Keratinocyte (primary cell): ENCODE data around the gene TENM4. TPM values are rescaled to one million over a fixed set of nuclear protein-coding genes. Genes with fewer than 3 reads are reported as not detected.

ENCODE experiments used
- DNase-seq: peaks from one replicate; pipeline ENCODE4 v3.0.0-alpha.2; 2011; ENCODE audit warnings: low read depth, missing footprints, low spot score
- FAIRE-seq: peaks from 2 replicates; lab custom pipeline; 2011; peaks lifted over from hg19 to GRCh38; lab: Jason Lieb, UNC
- H2AFZ ChIP-seq: 2 replicates; pipeline ENCODE4 v1.6.0; 2012; ENCODE audit warnings: low read length, control low read depth, inconsistent platforms; ENCODE audit not compliant: control insufficient read depth
- H3K27ac ChIP-seq: 2 replicates; pipeline ENCODE4 v1.5.1; 2011; ENCODE audit warnings: low read length; ENCODE audit not compliant: control insufficient read depth, insufficient read depth
- H3K27me3 ChIP-seq: 3 replicates; pipeline ENCODE4 v1.6.0; 2011; ENCODE audit warnings: low read length; ENCODE audit not compliant: control insufficient read depth, insufficient read depth; ENCODE audit errors: extremely low read depth
- H3K36me3 ChIP-seq, 2 experiments: 2 replicates in 1 of 2; 3 replicates in 1 of 2; pipeline ENCODE4 v1.5.1; 2011; ENCODE audit warnings: low read length in 2 of 2, mild to moderate bottlenecking in 1 of 2; ENCODE audit not compliant: control insufficient read depth in 2 of 2, insufficient read depth in 2 of 2; ENCODE audit errors: extremely low read depth in 1 of 2
- H3K4me1 ChIP-seq: 3 replicates; pipeline ENCODE4 v1.5.1; 2011; ENCODE audit warnings: low read length; ENCODE audit not compliant: control insufficient read depth, insufficient read depth; ENCODE audit errors: extremely low read depth
- H3K4me2 ChIP-seq: 3 replicates; pipeline ENCODE4 v1.6.0; 2011; ENCODE audit warnings: low read depth, low read length; ENCODE audit not compliant: control insufficient read depth, insufficient read depth; ENCODE audit errors: extremely low read depth
- H3K4me3 ChIP-seq, 3 experiments: fragments of 200-600 bp in 1 of 3; sonication (generic) in 1 of 3; 2 replicates in 2 of 3; 3 replicates in 1 of 3; pipeline ENCODE4 v1.5.1; 2011 to 2016; ENCODE audit warnings: low read length in 3 of 3, mild to moderate bottlenecking in 3 of 3, control low read depth in 2 of 3, inconsistent platforms in 1 of 3, low read depth in 1 of 3, mixed read lengths in 1 of 3, mixed run types in 1 of 3, moderate library complexity in 1 of 3; ENCODE audit not compliant: control insufficient read depth in 2 of 3, insufficient read depth in 2 of 3; ENCODE audit errors: extremely low read depth in 1 of 3
- H3K79me2 ChIP-seq: 2 replicates; pipeline ENCODE4 v1.6.0; 2012; ENCODE audit warnings: low read length; ENCODE audit not compliant: control insufficient read depth, insufficient read depth
- H3K9ac ChIP-seq: 3 replicates; pipeline ENCODE4 v1.6.0; 2011; ENCODE audit warnings: low read length; ENCODE audit not compliant: control insufficient read depth, insufficient read depth; ENCODE audit errors: extremely low read depth
- H3K9me1 ChIP-seq: 3 replicates; pipeline ENCODE4 v1.6.0; 2011; ENCODE audit warnings: low read length; ENCODE audit not compliant: control insufficient read depth, insufficient read depth; ENCODE audit errors: extremely low read depth
- H3K9me3 ChIP-seq: 2 replicates; pipeline ENCODE4 v1.5.1; 2012; ENCODE audit warnings: low read depth, low read length; ENCODE audit not compliant: control insufficient read depth
- H4K20me1 ChIP-seq: 3 replicates; pipeline ENCODE4 v1.6.0; 2011; ENCODE audit warnings: low read length; ENCODE audit not compliant: control insufficient read depth, insufficient read depth; ENCODE audit errors: extremely low read depth
- EZH2 ChIP-seq: IDR thresholded peaks from one replicate; pipeline ENCODE4 v1.6.1; 2012; ENCODE audit warnings: inconsistent platforms, mild to moderate bottlenecking, low read length, moderate library complexity
- dilution Hi-C: fragments of 300-500 bp; cut with MboI; formaldehyde crosslinking; loops from one replicate; pipeline ENCODE4 v1.7.0; 2020; ENCODE audit warnings: low sequenced_read_pairs; ENCODE audit not compliant: extremely low pct_ligation_motif_present
- polyA plus RNA-seq, 5 experiments: library from polyadenylated mRNA; depleted of rRNA in 3 of 5; stranded (reverse) in 3 of 5; stranded (forward) in 1 of 5; unstranded in 1 of 5; fragments of >200 nt; gene quantifications; 1 replicate in 1 of 5; 2 replicates in 3 of 5; 3 replicates in 1 of 5; pipeline versions ENCODE4 v1.2.1 to v1.2.3, GENCODE V29; 2011 to 2012; ENCODE audit warnings: missing spikeins in 2 of 5, low read depth in 1 of 5, low replicate concordance in 1 of 5
- TF ChIP-seq, protein P1 (sequence below), 3 experiments: IDR thresholded peaks in 1 of 3; conservative IDR thresholded peaks in 1 of 3; optimal IDR thresholded peaks in 1 of 3; 2 replicates in 2 of 3; 3 replicates in 1 of 3; pipeline versions ENCODE3 to v1.5.1; 2011; ENCODE audit warnings: low read length in 3 of 3, mild to moderate bottlenecking in 3 of 3, moderate library complexity in 2 of 3, control low read depth in 1 of 3, inconsistent platforms in 1 of 3; ENCODE audit not compliant: insufficient read depth in 2 of 3; ENCODE audit errors: extremely low read depth in 1 of 3

Gene TENM4
- polyA plus RNA-seq, 1 donor (not counting 4 experiments of a cell fraction or from before 2014, with no cell fraction given) = 3.5 TPM

DNA sequence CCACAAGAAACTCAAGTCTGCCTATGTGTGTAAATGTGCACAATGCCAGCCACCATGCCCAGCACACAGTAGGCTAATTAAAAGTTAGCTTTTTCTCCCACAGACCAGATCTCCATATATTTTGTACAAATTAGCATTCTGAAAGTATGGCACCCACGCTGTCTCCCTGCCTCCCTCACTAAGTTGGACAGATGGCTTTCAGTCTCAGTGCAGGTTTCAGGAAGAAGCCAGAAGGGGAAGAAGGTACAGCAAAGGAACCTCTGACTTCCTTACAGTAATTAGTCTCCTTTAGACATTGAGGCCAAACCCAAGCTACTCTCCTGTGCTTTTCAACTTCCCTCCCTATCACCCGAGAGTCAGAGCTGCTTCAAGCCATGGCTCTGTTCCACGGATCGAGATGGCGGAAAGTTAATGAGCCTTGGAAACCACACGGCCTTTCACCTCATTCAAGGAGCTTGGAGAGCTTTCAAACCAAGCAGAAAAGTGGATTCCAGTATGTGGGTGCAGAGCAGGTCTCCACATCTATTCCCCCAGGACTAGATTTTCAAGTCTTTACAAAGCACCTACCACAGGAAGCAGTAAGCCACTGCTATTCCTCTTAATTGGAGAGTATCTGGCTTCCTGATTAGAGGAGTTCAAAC is 645.1 kb downstream of the TENM4 start:
- Histone ChIP-seq H3K27ac (no peak overlapping the region), H4K20me1 (no peaks in the 10 kb centered on the region), H3K4me2 (no peak overlapping the region), H2AFZ (no peak overlapping the region), H3K36me3 (peaks cover 0 to 3% of the 10 kb centered on the region in 2 experiments), H3K27me3 (no peaks in the 10 kb centered on the region), H3K4me1 (peaks cover 3% of the 10 kb centered on the region), H3K9ac (no peak overlapping the region), H3K79me2 (no peaks in the 10 kb centered on the region), H3K9me3 (no peaks in the 10 kb centered on the region), H3K9me1 (no peaks in the 10 kb centered on the region), H3K4me3 (no peak overlapping the region)
- FAIRE-seq (no peak), DNase-seq (no peak)
- dilution Hi-C loops = no loop called here
- no peak for TF ChIP-seq EZH2
- TF ChIP-seq, protein P1, sequence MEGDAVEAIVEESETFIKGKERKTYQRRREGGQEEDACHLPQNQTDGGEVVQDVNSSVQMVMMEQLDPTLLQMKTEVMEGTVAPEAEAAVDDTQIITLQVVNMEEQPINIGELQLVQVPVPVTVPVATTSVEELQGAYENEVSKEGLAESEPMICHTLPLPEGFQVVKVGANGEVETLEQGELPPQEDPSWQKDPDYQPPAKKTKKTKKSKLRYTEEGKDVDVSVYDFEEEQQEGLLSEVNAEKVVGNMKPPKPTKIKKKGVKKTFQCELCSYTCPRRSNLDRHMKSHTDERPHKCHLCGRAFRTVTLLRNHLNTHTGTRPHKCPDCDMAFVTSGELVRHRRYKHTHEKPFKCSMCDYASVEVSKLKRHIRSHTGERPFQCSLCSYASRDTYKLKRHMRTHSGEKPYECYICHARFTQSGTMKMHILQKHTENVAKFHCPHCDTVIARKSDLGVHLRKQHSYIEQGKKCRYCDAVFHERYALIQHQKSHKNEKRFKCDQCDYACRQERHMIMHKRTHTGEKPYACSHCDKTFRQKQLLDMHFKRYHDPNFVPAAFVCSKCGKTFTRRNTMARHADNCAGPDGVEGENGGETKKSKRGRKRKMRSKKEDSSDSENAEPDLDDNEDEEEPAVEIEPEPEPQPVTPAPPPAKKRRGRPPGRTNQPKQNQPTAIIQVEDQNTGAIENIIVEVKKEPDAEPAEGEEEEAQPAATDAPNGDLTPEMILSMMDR (optimal IDR thresholded peaks at IDR 0.05 in 1 of 3, IDR thresholded peaks at IDR 0.05 in 1 of 3, conservative IDR thresholded peaks at IDR 0.05 in 1 of 3; ENCODE audit: extremely low read depth in 1 of 3, insufficient read depth in 2 of 3, low read length in 3 of 3) = no peak

DNA sequence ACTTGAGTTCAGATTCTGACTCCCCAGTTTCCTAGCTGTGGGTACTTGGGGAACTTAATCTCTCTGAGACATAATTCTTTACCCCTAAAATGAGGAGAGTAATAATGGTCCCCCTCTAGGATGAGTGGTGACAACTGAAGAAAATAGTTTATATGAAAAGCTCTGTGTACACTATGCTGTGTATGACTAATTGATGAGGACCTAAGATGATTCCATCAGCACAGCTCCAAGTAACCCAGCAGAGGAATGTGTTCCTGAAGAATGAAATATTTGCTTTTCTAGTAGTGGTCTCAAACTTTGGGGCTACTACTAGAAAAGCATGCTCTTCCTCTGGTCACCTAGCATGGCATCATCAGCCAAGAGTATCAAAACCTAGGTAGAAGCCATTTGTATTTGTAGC is 648.9 kb downstream of the TENM4 start:
- H3K27me3 ChIP-seq = no peaks in the 10 kb centered on the region
- no peak overlapping the region for H3K9ac ChIP-seq
- FAIRE-seq (no peak), DNase-seq (no peak)
- H4K20me1 ChIP-seq = no peaks in the 10 kb centered on the region
- no peaks in the 10 kb centered on the region for H3K9me1 ChIP-seq
- no peak overlapping the region for H3K4me2 ChIP-seq
- H3K4me3 ChIP-seq = no peak overlapping the region
- no peaks in the 10 kb centered on the region for H3K4me1 ChIP-seq
- no peaks in the 10 kb centered on the region for H3K9me3 ChIP-seq
- H3K36me3 ChIP-seq = peaks cover 0 to 3% of the 10 kb centered on the region in 2 experiments
- dilution Hi-C loops = no loop called here
- H2AFZ ChIP-seq = no peak overlapping the region
- no peak overlapping the region for H3K27ac ChIP-seq
- TF ChIP-seq, protein P1 (optimal IDR thresholded peaks at IDR 0.05 in 1 of 3, IDR thresholded peaks at IDR 0.05 in 1 of 3, conservative IDR thresholded peaks at IDR 0.05 in 1 of 3; ENCODE audit: extremely low read depth in 1 of 3, insufficient read depth in 2 of 3, low read length in 3 of 3) = no peak
- no peak for TF ChIP-seq EZH2
- H3K79me2 ChIP-seq = no peaks in the 10 kb centered on the region
